H1 (cell line): Measurements from ENCODE around the gene PKDREJ. TPM values are rescaled to one million over a fixed set of nuclear protein-coding genes. Genes with fewer than 3 reads are reported as not detected.

Experiments
- CTBP2 ChIP-seq: IDR thresholded peaks from 2 replicates; pipeline ENCODE4 v1.7.0; 2011; ENCODE audit warnings: borderline replicate concordance, mild to moderate bottlenecking, moderate library complexity, mixed read lengths, low read length; ENCODE audit not compliant: insufficient read depth, insufficient read length
- EZH2 ChIP-seq: fragments of 200-600 bp; sonication (generic); IDR thresholded peaks from 2 replicates; pipeline ENCODE4 v1.7.1; 2012; ENCODE audit warnings: low read depth, mild to moderate bottlenecking, moderate library complexity, low read length, inconsistent platforms; ENCODE audit not compliant: severe bottlenecking
- HDAC6 ChIP-seq: IDR thresholded peaks from one replicate; pipeline ENCODE4 v1.7.1; 2012; ENCODE audit warnings: low read depth, mild to moderate bottlenecking, inconsistent platforms, low read length, moderate library complexity
- TAF7 ChIP-seq: optimal IDR thresholded peaks from 2 replicates; pipeline ENCODE3; 2011; ENCODE audit warnings: low read depth, mild to moderate bottlenecking, inconsistent platforms, low read length, moderate library complexity, borderline replicate concordance
- TCF12 ChIP-seq: IDR thresholded peaks from 2 replicates; pipeline ENCODE4 v1.6.1; 2011; ENCODE audit warnings: low read depth, mild to moderate bottlenecking, low read length
- polyA plus RNA-seq, 7 experiments: library from polyadenylated mRNA; depleted of rRNA in 3 of 7; stranded (reverse) in 5 of 7; unstranded in 2 of 7; fragments of >200 nt in 5 of 7; fragments of 200-250 nt in 2 of 7; gene quantifications; 1 replicate in 5 of 7; 2 replicates in 1 of 7; 4 replicates in 1 of 7; pipeline versions ENCODE4 v1.2.1 to v1.2.3, GENCODE V29; 2011 to 2013; ENCODE audit warnings: missing spikeins in 2 of 7, mixed read lengths in 2 of 7
- total RNA-seq: library from RNA; stranded (reverse); fragmentation: NEBNext Ultra II Directional; extraction: Animal tissue kit (Norgen Biotek cat#: 25700); gene quantifications from 2 replicates; pipeline ENCODE4 v1.2.1, GENCODE V29; 2021
- TF ChIP-seq, protein P1 (sequence below): IDR thresholded peaks from 2 replicates; pipeline ENCODE4 v1.6.1; 2011; ENCODE audit warnings: low read depth, mild to moderate bottlenecking, low read length; ENCODE audit not compliant: insufficient read depth

PKDREJ gene
- total and polyA plus RNA-seq, 2 of the 8 experiments (the other 6 are each of a cell fraction or from before 2014, with no cell fraction given) = 0.02 to 0.04 TPM

GRCh38 chr22:46292732-46293131, 29.6 kb upstream of the PKDREJ start (continued):
- no peak for TF ChIP-seq EZH2
- TF ChIP-seq CTBP2 = no peak
- TF ChIP-seq, protein P1, sequence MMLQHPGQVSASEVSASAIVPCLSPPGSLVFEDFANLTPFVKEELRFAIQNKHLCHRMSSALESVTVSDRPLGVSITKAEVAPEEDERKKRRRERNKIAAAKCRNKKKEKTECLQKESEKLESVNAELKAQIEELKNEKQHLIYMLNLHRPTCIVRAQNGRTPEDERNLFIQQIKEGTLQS = no peak
- no peak for TF ChIP-seq TAF7
- TF ChIP-seq TCF12 = no peak
- no peak for TF ChIP-seq HDAC6
